ENCODE results near the gene DNAL4.

Gene DNAL4

DNA sequence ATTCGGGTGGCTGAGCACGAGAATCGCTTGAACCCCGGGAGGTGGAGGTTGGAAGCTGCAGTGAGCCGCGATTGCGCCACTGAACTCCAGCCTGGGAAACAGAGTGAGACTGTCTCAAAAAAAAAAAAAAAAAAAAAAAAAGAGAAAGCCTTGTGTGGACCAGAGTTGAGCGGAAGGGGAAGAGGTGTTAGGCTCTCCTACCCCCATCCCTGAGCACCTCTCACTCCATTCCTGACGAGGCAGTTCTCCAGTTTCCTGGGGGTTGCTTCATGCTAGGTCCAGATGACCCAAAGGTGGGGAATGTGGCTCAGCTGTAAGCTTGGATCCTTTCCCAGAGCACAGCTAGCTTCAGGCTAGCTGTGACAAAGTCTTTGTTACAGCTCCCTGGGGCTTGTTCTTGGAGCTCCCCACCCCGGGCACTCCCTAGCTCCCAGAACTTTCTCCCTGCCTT lies 8.8 kb upstream of the DNAL4 start:
- Histone ChIP-seq H3K9me3 (ENCODE audit: insufficient read depth, low read length, severe bottlenecking) (no peaks in the 10 kb centered on the region), H3K4me3 (ENCODE audit: low read depth in 1 of 2, low read length in 2 of 2) (no peak overlapping the region), H2AFZ (ENCODE audit: low read depth, low read length) (no peak overlapping the region), H3K79me2 (ENCODE audit: insufficient read depth, low read length) (no peaks in the 10 kb centered on the region), H3K4me1 (ENCODE audit: insufficient read depth, low read length) (no peaks in the 10 kb centered on the region), H3K27me3 (ENCODE audit: insufficient read depth, low read length, poor library complexity) (no peaks in the 10 kb centered on the region), H4K20me1 (ENCODE audit: insufficient read depth, low read length) (no peaks in the 10 kb centered on the region), H3K36me3 (ENCODE audit: insufficient read depth, low read length) (no peaks in the 10 kb centered on the region), H3K27ac (ENCODE audit: low read length) (no peak overlapping the region), H3K9ac (ENCODE audit: low read depth, low read length) (no peak overlapping the region), H3K4me2 (ENCODE audit: insufficient read depth, low read length) (no peak overlapping the region)
- DNase-seq: no peak
- ATAC-seq (ENCODE audit: insufficient read depth, low read depth): no peak
- no peak for TF ChIP-seq EZH2 (IDR thresholded peaks at IDR 0.05; ENCODE audit: borderline replicate concordance, low read depth, low read length, severe bottlenecking)
- TF ChIP-seq, protein P1, sequence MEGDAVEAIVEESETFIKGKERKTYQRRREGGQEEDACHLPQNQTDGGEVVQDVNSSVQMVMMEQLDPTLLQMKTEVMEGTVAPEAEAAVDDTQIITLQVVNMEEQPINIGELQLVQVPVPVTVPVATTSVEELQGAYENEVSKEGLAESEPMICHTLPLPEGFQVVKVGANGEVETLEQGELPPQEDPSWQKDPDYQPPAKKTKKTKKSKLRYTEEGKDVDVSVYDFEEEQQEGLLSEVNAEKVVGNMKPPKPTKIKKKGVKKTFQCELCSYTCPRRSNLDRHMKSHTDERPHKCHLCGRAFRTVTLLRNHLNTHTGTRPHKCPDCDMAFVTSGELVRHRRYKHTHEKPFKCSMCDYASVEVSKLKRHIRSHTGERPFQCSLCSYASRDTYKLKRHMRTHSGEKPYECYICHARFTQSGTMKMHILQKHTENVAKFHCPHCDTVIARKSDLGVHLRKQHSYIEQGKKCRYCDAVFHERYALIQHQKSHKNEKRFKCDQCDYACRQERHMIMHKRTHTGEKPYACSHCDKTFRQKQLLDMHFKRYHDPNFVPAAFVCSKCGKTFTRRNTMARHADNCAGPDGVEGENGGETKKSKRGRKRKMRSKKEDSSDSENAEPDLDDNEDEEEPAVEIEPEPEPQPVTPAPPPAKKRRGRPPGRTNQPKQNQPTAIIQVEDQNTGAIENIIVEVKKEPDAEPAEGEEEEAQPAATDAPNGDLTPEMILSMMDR (IDR thresholded peaks at IDR 0.05; ENCODE audit: borderline replicate concordance, extremely low read depth, low read length, poor library complexity, severe bottlenecking): no peak

- no peak overlapping the region for H3K27ac ChIP-seq (ENCODE audit: low read length)
- peaks cover 5% of the 10 kb centered on the region for H3K4me1 ChIP-seq (ENCODE audit: insufficient read depth, low read length)
- DNase-seq (no peak), ATAC-seq (ENCODE audit: insufficient read depth, low read depth) (no peak)
- no peak overlapping the region for H3K4me3 ChIP-seq (ENCODE audit: low read depth in 1 of 2, low read length in 2 of 2)
- no peak overlapping the region for H3K4me2 ChIP-seq (ENCODE audit: insufficient read depth, low read length)
- no peaks in the 10 kb centered on the region for H4K20me1 ChIP-seq (ENCODE audit: insufficient read depth, low read length)
- no peak overlapping the region for H2AFZ ChIP-seq (ENCODE audit: low read depth, low read length)
- no peaks in the 10 kb centered on the region for H3K79me2 ChIP-seq (ENCODE audit: insufficient read depth, low read length)
- no peak for TF ChIP-seq EZH2 (IDR thresholded peaks at IDR 0.05; ENCODE audit: borderline replicate concordance, low read depth, low read length, severe bottlenecking)
- TF ChIP-seq, protein P1 (IDR thresholded peaks at IDR 0.05; ENCODE audit: borderline replicate concordance, extremely low read depth, low read length, poor library complexity, severe bottlenecking): no peak
- H3K9ac ChIP-seq (ENCODE audit: low read depth, low read length): no peak overlapping the region
- no peaks in the 10 kb centered on the region for H3K36me3 ChIP-seq (ENCODE audit: insufficient read depth, low read length)
- H3K9me3 ChIP-seq (ENCODE audit: insufficient read depth, low read length, severe bottlenecking): no peaks in the 10 kb centered on the region
- H3K27me3 ChIP-seq (ENCODE audit: insufficient read depth, low read length, poor library complexity): no peaks in the 10 kb centered on the region
These were observed 5.5 kb upstream of the DNAL4 start for GRCh38 chr22:38799265-38800002.

GRCh38 chr22:38798496-38798895 lies 4.6 kb upstream of the DNAL4 start:
- ATAC-seq (ENCODE audit: insufficient read depth, low read depth) (no peak), DNase-seq (no peak)
- Histone ChIP-seq H2AFZ (ENCODE audit: low read depth, low read length) (no peak overlapping the region), H3K27me3 (ENCODE audit: insufficient read depth, low read length, poor library complexity) (no peaks in the 10 kb centered on the region), H3K27ac (ENCODE audit: low read length) (no peak overlapping the region), H3K4me2 (ENCODE audit: insufficient read depth, low read length) (no peak overlapping the region), H3K4me3 (ENCODE audit: low read depth in 1 of 2, low read length in 2 of 2) (no peak overlapping the region), H3K4me1 (ENCODE audit: insufficient read depth, low read length) (peaks cover 9% of the 10 kb centered on the region), H3K36me3 (ENCODE audit: insufficient read depth, low read length) (no peaks in the 10 kb centered on the region), H3K9ac (ENCODE audit: low read depth, low read length) (no peak overlapping the region), H3K9me3 (ENCODE audit: insufficient read depth, low read length, severe bottlenecking) (no peaks in the 10 kb centered on the region), H4K20me1 (ENCODE audit: insufficient read depth, low read length) (no peaks in the 10 kb centered on the region), H3K79me2 (ENCODE audit: insufficient read depth, low read length) (peaks cover 3% of the 10 kb centered on the region)
- TF ChIP-seq EZH2 (IDR thresholded peaks at IDR 0.05; ENCODE audit: borderline replicate concordance, low read depth, low read length, severe bottlenecking): no peak
- TF ChIP-seq, protein P1 (IDR thresholded peaks at IDR 0.05; ENCODE audit: borderline replicate concordance, extremely low read depth, low read length, poor library complexity, severe bottlenecking): no peak
